ENCODE data around the gene NRCAM.

- TF ChIP-seq, protein P1, sequence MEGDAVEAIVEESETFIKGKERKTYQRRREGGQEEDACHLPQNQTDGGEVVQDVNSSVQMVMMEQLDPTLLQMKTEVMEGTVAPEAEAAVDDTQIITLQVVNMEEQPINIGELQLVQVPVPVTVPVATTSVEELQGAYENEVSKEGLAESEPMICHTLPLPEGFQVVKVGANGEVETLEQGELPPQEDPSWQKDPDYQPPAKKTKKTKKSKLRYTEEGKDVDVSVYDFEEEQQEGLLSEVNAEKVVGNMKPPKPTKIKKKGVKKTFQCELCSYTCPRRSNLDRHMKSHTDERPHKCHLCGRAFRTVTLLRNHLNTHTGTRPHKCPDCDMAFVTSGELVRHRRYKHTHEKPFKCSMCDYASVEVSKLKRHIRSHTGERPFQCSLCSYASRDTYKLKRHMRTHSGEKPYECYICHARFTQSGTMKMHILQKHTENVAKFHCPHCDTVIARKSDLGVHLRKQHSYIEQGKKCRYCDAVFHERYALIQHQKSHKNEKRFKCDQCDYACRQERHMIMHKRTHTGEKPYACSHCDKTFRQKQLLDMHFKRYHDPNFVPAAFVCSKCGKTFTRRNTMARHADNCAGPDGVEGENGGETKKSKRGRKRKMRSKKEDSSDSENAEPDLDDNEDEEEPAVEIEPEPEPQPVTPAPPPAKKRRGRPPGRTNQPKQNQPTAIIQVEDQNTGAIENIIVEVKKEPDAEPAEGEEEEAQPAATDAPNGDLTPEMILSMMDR (IDR thresholded peaks at IDR 0.05) = no peak
- no peak for TF ChIP-seq POLR2A (IDR thresholded peaks at IDR 0.05)
- no peak for TF ChIP-seq EP300 (IDR thresholded peaks at IDR 0.05)
These were observed 291.9 kb downstream of the NRCAM start for GRCh38 chr7:108164342-108164741.
